ENCODE measurements around the gene SYK. TPM values are rescaled to one million over a fixed set of nuclear protein-coding genes. Genes with fewer than 3 reads are reported as not detected.

The SYK gene
- total RNA-seq (2012; rRNA removed) (not detected in 2 replicates), polyA plus RNA-seq (2012; rRNA removed) (not detected in 2 replicates), Bru-seq, nascent RNA (percentile 4 among the genes with signal in this experiment), BruChase-seq, experiment 1, labeled RNA remaining after a 6-hour chase (percentile 8 among the genes with signal in this experiment), BruChase-seq, experiment 2, labeled RNA remaining after a 2-hour chase (percentile 1 among the genes with signal in this experiment)
- not detected in 2 replicates for polyA plus RNA-seq (2012; cell fraction: cytosol; rRNA removed)
- not detected in 2 replicates for polyA plus RNA-seq (2012; cell fraction: nucleus; rRNA removed; ENCODE audit: low replicate concordance)
- long read RNA-seq, result 0 reads

GRCh38 chr9:90801241-90801972 lies at the start of gene SYK:
Gene SYK, plus strand, starts transcription at chr9:90801819. Its CDS starts 42,080 bp downstream, at chr9:90843899.
- dilution Hi-C loops (cut with HindIII; ENCODE audit: low sequenced_read_pairs, unreplicated experiment) (no loop called here), in situ Hi-C loops (cut with MboI; ENCODE audit: low sequenced_read_pairs) (no loop called here), intact Hi-C loops (cut with micrococcal nuclease) (no loop called here)
- Histone ChIP-seq H3K27me3 (ENCODE audit: control insufficient read depth, insufficient read depth, low read length) (peaks cover 16% of the 10 kb centered on the region), H3K9ac (ENCODE audit: low read depth, low read length) (no peak within 1 kb of the TSS), H3K56ac (ENCODE audit: extremely low read depth, insufficient read depth, low read length) (no peak within 1 kb of the TSS), H3K14ac (replicated peaks; ENCODE audit: low read depth, low read length) (no peak within 1 kb of the TSS), H4K91ac (ENCODE audit: insufficient read depth, low read depth, low read length) (no peak within 1 kb of the TSS), H2BK15ac (ENCODE audit: low read depth, low read length) (no peak within 1 kb of the TSS), H2AK5ac (ENCODE audit: low read depth, low read length) (no peak within 1 kb of the TSS), H3K9me3 (ENCODE audit: control insufficient read depth, insufficient read depth, low read length) (0 out of 2 replicates have a peak, but pooled peaks cover 2% of the 10 kb centered on the region), H3K4me3 (ENCODE audit: insufficient read depth, low read depth, low read length) (no peak within 1 kb of the TSS), H4K5ac (ENCODE audit: low read depth, low read length) (no peak within 1 kb of the TSS), H2BK5ac (ENCODE audit: low read depth, low read length, poor library complexity, severe bottlenecking) (no peak within 1 kb of the TSS), H3K4ac (ENCODE audit: low read depth, low read length) (no peak within 1 kb of the TSS), H3K36me3 (ENCODE audit: control insufficient read depth, insufficient read depth, low read length) (no peaks in the 10 kb centered on the region), H2BK120ac (ENCODE audit: low read depth, low read length) (no peak within 1 kb of the TSS), H2AFZ (replicated peaks; ENCODE audit: low read length, poor library complexity) (no peak within 1 kb of the TSS), H3K4me1 (ENCODE audit: control insufficient read depth, insufficient read depth, low read length) (no peaks in the 10 kb centered on the region), H3K27ac (ENCODE audit: insufficient read depth, low read length) (no peak within 1 kb of the TSS), H3K23ac (ENCODE audit: low read depth, low read length) (no peak within 1 kb of the TSS), H3K18ac (ENCODE audit: low read depth, low read length) (no peak within 1 kb of the TSS), H4K20me1 (ENCODE audit: insufficient read depth, low read length) (no peaks in the 10 kb centered on the region), H3K9me1 (ENCODE audit: insufficient read depth, low read length) (no peaks in the 10 kb centered on the region), H2AK9ac (replicated peaks; ENCODE audit: low read depth, low read length, poor library complexity) (no peak within 1 kb of the TSS), H3K79me1 (ENCODE audit: low read depth in 1 of 2, low read length in 2 of 2) (no peaks in the 10 kb centered on the region), H3K4me2 (ENCODE audit: low read depth, low read length) (no peak within 1 kb of the TSS), H4K8ac (ENCODE audit: low read depth in 2 of 2, low read length in 2 of 2) (no peak within 1 kb of the TSS), H2BK20ac (ENCODE audit: low read depth, low read length) (no peak within 1 kb of the TSS)
- ChIA-PET POLR2A (ENCODE audit: unreplicated experiment) (no interaction called here), CTCF (no interaction called here)
- WGBS, 2 experiments (ENCODE audit: extremely low coverage in 2 of 2, insufficient read length in 1 of 2), result 4% methylated on average over 29 of the region's 64 CpGs; no CpG with 5 or more reads in 1 of the 2 experiments
- TF ChIP-seq MXI1 (IDR thresholded peaks at IDR 0.05; ENCODE audit: borderline replicate concordance, low read depth, low read length), result no peak
- no peak for TF ChIP-seq SMC3 (IDR thresholded peaks at IDR 0.05; ENCODE audit: low read depth, low read length)
- no peak for TF ChIP-seq CEBPB (IDR thresholded peaks at IDR 0.05; ENCODE audit: low read depth, low read length)
- TF ChIP-seq ELK1 (IDR thresholded peaks at IDR 0.05; ENCODE audit: borderline replicate concordance, low read depth, low read length), result no peak
- no peak for TF ChIP-seq RAD21 (IDR thresholded peaks at IDR 0.05; ENCODE audit: low read length)
- TF ChIP-seq RFX5 (IDR thresholded peaks at IDR 0.05; ENCODE audit: low read depth, low read length), result no peak
- no peak for TF ChIP-seq POLR2A (IDR thresholded peaks at IDR 0.05; ENCODE audit: low read depth, low read length)
- no peak for TF ChIP-seq CHD1 (IDR thresholded peaks at IDR 0.05; ENCODE audit: low read depth, low read length)
- TF ChIP-seq CTCF (conservative IDR thresholded peaks at IDR 0.05; ENCODE audit: low read depth, low read length), result no peak
- no peak for TF ChIP-seq FOS (IDR thresholded peaks at IDR 0.05; ENCODE audit: low read depth, low read length)
- TF ChIP-seq NFE2L2 (IDR thresholded peaks at IDR 0.05; ENCODE audit: low read depth, low read length), result no peak
- no peak for TF ChIP-seq MAZ (IDR thresholded peaks at IDR 0.05; ENCODE audit: borderline replicate concordance, low read depth, low read length)
- DNase-seq (no peak), ATAC-seq (ENCODE audit: low read depth) (no peak)
- BruUV-seq (replicated peaks), result no TSS peak
